ENCODE results near the gene ZNG1A.
"Not testable (repeated sequence)": the region's sequence is repeated elsewhere in the genome, so short reads cannot be mapped to it uniquely, and the experiment has no call there.

ZNG1A gene

GRCh38 chr9:215631-216155, 36.8 kb upstream of the ZNG1A start:
- no peak for DNase-seq (ENCODE audit: low spot score)
- Histone ChIP-seq H3K9me3 (ENCODE audit: severe bottlenecking) (no peaks in the 10 kb centered on the region), H3K36me3 (ENCODE audit: low read depth) (no peaks in the 10 kb centered on the region), H3K4me1 (ENCODE audit: insufficient read depth, poor library complexity, severe bottlenecking) (no peaks in the 10 kb centered on the region), H3K27ac (ENCODE audit: poor library complexity, severe bottlenecking) (no peak overlapping the region), H3K4me3 (ENCODE audit: severe bottlenecking) (no peak overlapping the region), H3K27me3 (ENCODE audit: insufficient read depth, poor library complexity, severe bottlenecking) (peaks cover 39% of the 10 kb centered on the region)
- ATAC-seq (ENCODE audit: low read depth): no peak
- TF ChIP-seq CTCF (IDR thresholded peaks at IDR 0.05; ENCODE audit: poor library complexity, severe bottlenecking): no peak

GRCh38 chr9:214648-215493, 36.0 kb upstream of the ZNG1A start, which contains the start of gene DOCK8:
Gene DOCK8 (plus strand): TSS chr9:214865. CDS start chr9:214977, 112 bp downstream.
- peak; percentile 84 for ATAC-seq (ENCODE audit: low read depth)
- Histone ChIP-seq H3K4me3 (ENCODE audit: severe bottlenecking) (peak within 1 kb of the TSS; percentile 36), H3K27me3 (ENCODE audit: insufficient read depth, poor library complexity, severe bottlenecking) (peaks cover 39% of the 10 kb centered on the region), H3K27ac (ENCODE audit: poor library complexity, severe bottlenecking) (no peak within 1 kb of the TSS), H3K36me3 (ENCODE audit: low read depth) (no peaks in the 10 kb centered on the region), H3K4me1 (ENCODE audit: insufficient read depth, poor library complexity, severe bottlenecking) (no peaks in the 10 kb centered on the region), H3K9me3 (ENCODE audit: severe bottlenecking) (no peaks in the 10 kb centered on the region)
- DNase-seq (ENCODE audit: low spot score): no peak
- TF ChIP-seq CTCF (IDR thresholded peaks at IDR 0.05; ENCODE audit: poor library complexity, severe bottlenecking): peak; percentile 45

- Histone ChIP-seq H3K9me3 (ENCODE audit: severe bottlenecking) (no peaks in the 10 kb centered on the region), H3K4me3 (ENCODE audit: severe bottlenecking) (peak overlapping the region; percentile 36), H3K27ac (ENCODE audit: poor library complexity, severe bottlenecking) (no peak overlapping the region)
Measured at GRCh38 chr9:214351-214647, 35.4 kb upstream of the ZNG1A start.

GRCh38 chr9:213901-214300, 35.0 kb upstream of the ZNG1A start:
- H3K27me3 ChIP-seq (ENCODE audit: insufficient read depth, poor library complexity, severe bottlenecking): peaks cover 39% of the 10 kb centered on the region
- not testable (repeated sequence) for H3K4me3 ChIP-seq (ENCODE audit: severe bottlenecking); H3K27ac ChIP-seq (ENCODE audit: poor library complexity, severe bottlenecking); ATAC-seq (ENCODE audit: low read depth); DNase-seq (ENCODE audit: low spot score); H3K4me1 ChIP-seq (ENCODE audit: insufficient read depth, poor library complexity, severe bottlenecking); H3K9me3 ChIP-seq (ENCODE audit: severe bottlenecking); H3K36me3 ChIP-seq (ENCODE audit: low read depth)

More at GRCh38 chr9:214351-214647, 35.4 kb upstream of the ZNG1A start:
- H3K27me3 ChIP-seq (ENCODE audit: insufficient read depth, poor library complexity, severe bottlenecking): peaks cover 39% of the 10 kb centered on the region
- ATAC-seq (ENCODE audit: low read depth) (no peak), DNase-seq (ENCODE audit: low spot score) (no peak)
- H3K36me3 ChIP-seq (ENCODE audit: low read depth): no peaks in the 10 kb centered on the region
- no peaks in the 10 kb centered on the region for H3K4me1 ChIP-seq (ENCODE audit: insufficient read depth, poor library complexity, severe bottlenecking)
- no peak for TF ChIP-seq CTCF (IDR thresholded peaks at IDR 0.05; ENCODE audit: poor library complexity, severe bottlenecking)

GRCh38 chr9:212297-212696, 33.4 kb upstream of the ZNG1A start:
- peaks cover 39% of the 10 kb centered on the region for H3K27me3 ChIP-seq (ENCODE audit: insufficient read depth, poor library complexity, severe bottlenecking)
- no peak for DNase-seq (ENCODE audit: low spot score)
- no peaks in the 10 kb centered on the region for H3K4me1 ChIP-seq (ENCODE audit: insufficient read depth, poor library complexity, severe bottlenecking)
- no peaks in the 10 kb centered on the region for H3K36me3 ChIP-seq (ENCODE audit: low read depth)
- H3K9me3 ChIP-seq (ENCODE audit: severe bottlenecking): no peaks in the 10 kb centered on the region
- TF ChIP-seq CTCF (IDR thresholded peaks at IDR 0.05; ENCODE audit: poor library complexity, severe bottlenecking): no peak
- no peak overlapping the region for H3K27ac ChIP-seq (ENCODE audit: poor library complexity, severe bottlenecking)
- no peak for ATAC-seq (ENCODE audit: low read depth)
- H3K4me3 ChIP-seq (ENCODE audit: severe bottlenecking): no peak overlapping the region

All from RWPE2 (cell line).